Measurements from ENCODE around the gene RBFOX2. TPM values are rescaled to one million over a fixed set of nuclear protein-coding genes. Genes with fewer than 3 reads are reported as not detected.

The RBFOX2 gene
- total RNA-seq, 4 donors from 2014 or later, result 46.6 to 82.7 (median 62.1) TPM

DNA sequence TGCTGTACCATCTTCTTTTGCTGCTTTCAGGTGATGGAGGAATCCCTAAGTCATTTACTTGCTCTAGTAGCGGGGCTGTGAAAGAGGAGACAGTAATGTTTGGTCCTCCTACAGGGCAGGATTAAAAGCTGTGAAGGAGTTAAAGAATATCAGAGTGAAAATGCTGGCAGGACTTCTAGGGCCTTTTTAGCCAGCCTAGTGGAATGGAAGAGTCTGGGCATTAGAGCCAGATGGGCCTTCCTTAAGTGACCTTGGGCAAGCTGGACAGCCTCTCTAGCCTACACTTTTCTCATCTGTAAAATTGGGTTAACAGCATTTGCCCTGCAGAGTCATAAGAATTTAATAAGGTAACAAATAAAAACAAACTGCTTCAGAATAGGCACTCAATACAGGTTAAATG is 114.7 kb downstream of the RBFOX2 start:
- Histone ChIP-seq H3K27ac (peak overlapping the region; percentile 92), H3K4me3 (peak overlapping the region; percentile 49), H3K9me3 (no peaks in the 10 kb centered on the region), H3K36me3 (no peaks in the 10 kb centered on the region), H3K4me1 (peaks cover 66% of the 10 kb centered on the region), H3K27me3 (no peaks in the 10 kb centered on the region)
- no peak for DNase-seq (ENCODE audit: low spot score in 2 of 2)
- no peak for TF ChIP-seq POLR2AphosphoS5 (IDR thresholded peaks at IDR 0.05)
- WGBS, result 50% methylated on average over 1 of the region's 1 CpG

DNA sequence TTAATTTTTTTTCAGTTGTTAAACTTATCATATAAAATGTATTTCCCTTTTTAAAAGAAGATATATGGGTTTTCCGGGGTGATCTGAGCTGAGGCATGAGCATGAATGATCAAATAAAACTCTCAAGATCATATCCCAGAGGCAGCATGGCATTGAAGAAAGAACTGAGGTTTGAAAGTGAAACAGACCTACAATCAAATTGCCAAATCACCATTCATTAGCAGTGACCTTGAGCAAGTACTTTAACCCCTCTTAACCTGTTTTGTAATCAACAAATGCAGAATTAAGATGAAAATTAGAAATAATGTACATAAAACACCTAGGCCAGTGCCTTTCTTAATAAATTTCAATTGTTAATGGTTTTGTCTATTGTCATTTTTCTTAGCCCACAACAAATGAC is 116.0 kb downstream of the RBFOX2 start:
- Histone ChIP-seq H3K27me3 (no peaks in the 10 kb centered on the region), H3K9me3 (no peaks in the 10 kb centered on the region), H3K4me1 (peaks cover 53% of the 10 kb centered on the region), H3K27ac (no peak overlapping the region), H3K36me3 (no peaks in the 10 kb centered on the region), H3K4me3 (no peak overlapping the region)
- WGBS, result 35% methylated on average over 1 of the region's 1 CpG
- TF ChIP-seq EP300 (IDR thresholded peaks at IDR 0.05), result no peak
- TF ChIP-seq POLR2A (IDR thresholded peaks at IDR 0.05), result no peak
- TF ChIP-seq POLR2AphosphoS5 (IDR thresholded peaks at IDR 0.05), result no peak
- TF ChIP-seq, protein P1, sequence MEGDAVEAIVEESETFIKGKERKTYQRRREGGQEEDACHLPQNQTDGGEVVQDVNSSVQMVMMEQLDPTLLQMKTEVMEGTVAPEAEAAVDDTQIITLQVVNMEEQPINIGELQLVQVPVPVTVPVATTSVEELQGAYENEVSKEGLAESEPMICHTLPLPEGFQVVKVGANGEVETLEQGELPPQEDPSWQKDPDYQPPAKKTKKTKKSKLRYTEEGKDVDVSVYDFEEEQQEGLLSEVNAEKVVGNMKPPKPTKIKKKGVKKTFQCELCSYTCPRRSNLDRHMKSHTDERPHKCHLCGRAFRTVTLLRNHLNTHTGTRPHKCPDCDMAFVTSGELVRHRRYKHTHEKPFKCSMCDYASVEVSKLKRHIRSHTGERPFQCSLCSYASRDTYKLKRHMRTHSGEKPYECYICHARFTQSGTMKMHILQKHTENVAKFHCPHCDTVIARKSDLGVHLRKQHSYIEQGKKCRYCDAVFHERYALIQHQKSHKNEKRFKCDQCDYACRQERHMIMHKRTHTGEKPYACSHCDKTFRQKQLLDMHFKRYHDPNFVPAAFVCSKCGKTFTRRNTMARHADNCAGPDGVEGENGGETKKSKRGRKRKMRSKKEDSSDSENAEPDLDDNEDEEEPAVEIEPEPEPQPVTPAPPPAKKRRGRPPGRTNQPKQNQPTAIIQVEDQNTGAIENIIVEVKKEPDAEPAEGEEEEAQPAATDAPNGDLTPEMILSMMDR (IDR thresholded peaks at IDR 0.05), result no peak
- no peak for DNase-seq (ENCODE audit: low spot score in 2 of 2)

DNA sequence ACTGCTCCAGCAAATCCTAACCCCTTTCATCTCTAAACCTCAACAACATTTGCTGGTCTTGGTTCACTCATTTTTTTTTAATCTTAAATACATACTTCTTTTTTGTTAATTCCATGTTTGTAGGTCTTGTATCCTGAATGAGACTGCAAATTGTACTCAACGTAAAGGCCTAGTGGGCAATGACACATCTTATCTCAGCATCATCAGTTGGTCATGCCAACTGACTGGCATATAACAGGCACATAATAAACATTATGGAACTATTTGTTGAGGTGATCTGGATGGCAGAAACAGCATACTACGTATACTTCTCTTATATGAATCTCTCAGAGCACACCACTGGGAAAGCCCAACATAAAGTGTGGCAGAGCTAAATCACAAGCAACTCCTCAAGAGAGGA is 116.7 kb downstream of the RBFOX2 start:
- no peak overlapping the region for H3K27ac ChIP-seq
- H3K4me3 ChIP-seq, result no peak overlapping the region
- H3K4me1 ChIP-seq, result peaks cover 46% of the 10 kb centered on the region
- no peaks in the 10 kb centered on the region for H3K27me3 ChIP-seq
- 67% methylated on average over 2 of the region's 2 CpGs for WGBS
- H3K36me3 ChIP-seq, result no peaks in the 10 kb centered on the region
- no peak for DNase-seq (ENCODE audit: low spot score in 2 of 2)
- TF ChIP-seq EP300 (IDR thresholded peaks at IDR 0.05) (no peak), POLR2AphosphoS5 (IDR thresholded peaks at IDR 0.05) (no peak), POLR2A (IDR thresholded peaks at IDR 0.05) (no peak)
- TF ChIP-seq, protein P1 (IDR thresholded peaks at IDR 0.05), result no peak
- H3K9me3 ChIP-seq, result no peaks in the 10 kb centered on the region

DNA sequence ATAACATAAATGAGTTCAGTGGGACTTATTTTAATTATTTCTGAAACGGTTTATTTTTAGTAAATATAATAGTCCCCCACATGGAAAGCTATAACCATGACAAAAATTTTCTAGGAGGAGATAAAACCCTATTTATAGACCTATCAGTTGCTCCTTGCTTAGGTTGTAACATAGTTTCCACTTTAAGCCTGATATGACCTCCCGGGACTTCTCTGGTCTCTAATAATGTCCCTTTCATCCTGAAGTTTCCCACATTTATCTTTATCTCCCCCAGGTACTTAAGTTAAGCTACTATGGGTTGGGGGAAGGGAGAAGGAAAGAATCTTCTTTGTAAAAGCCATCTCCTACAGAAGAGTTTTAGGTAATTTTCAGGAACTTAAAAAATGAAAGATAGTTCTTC is 117.7 kb downstream of the RBFOX2 start:
- Histone ChIP-seq H3K4me1 (peaks cover 38% of the 10 kb centered on the region), H3K36me3 (no peaks in the 10 kb centered on the region), H3K27me3 (no peaks in the 10 kb centered on the region), H3K4me3 (no peak overlapping the region), H3K9me3 (no peaks in the 10 kb centered on the region), H3K27ac (no peak overlapping the region)
- no peak for TF ChIP-seq POLR2A (IDR thresholded peaks at IDR 0.05)
- TF ChIP-seq EP300 (IDR thresholded peaks at IDR 0.05), result no peak
- TF ChIP-seq, protein P1 (IDR thresholded peaks at IDR 0.05), result no peak
- 65% methylated on average over 2 of the region's 2 CpGs for WGBS
- no peak for DNase-seq (ENCODE audit: low spot score in 2 of 2)

DNA sequence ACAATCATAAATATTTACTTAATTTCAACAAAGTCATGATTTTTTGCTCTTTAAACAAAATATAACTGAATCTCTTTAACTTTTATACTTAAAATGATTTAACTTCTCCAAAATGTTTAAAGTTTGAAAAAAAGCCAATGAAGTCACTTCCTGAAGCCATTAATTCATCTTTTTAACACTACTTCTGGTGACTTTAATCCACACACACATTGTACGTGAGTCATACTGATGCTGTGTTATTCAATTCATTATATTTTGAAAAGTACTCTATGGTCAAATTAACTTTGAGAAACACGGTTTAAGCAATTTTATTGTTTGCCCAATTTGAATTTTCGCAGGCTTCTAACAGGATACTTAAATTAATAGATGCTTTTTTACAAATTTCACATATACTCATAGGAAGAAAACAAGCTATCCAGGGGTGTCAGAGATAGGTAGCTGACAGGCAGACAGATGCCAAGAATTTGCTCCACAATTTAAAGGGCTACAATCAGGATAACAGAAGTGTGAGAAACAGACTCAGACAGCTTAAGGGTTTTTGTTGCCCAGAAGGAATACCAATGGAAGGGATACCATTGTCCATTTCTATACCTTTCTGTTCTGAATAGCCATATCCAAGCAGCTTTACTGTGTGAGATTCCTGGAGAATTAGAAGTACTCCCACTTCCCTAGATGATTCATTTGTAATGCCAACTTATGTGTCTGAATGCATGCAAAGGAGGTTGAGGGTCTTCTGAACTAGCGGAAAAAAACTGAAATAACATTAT is 118.4 kb downstream of the RBFOX2 start:
- H3K27me3 ChIP-seq, result no peaks in the 10 kb centered on the region
- 62% methylated on average over 4 of the region's 4 CpGs for WGBS
- H3K36me3 ChIP-seq, result no peaks in the 10 kb centered on the region
- H3K4me3 ChIP-seq, result no peak overlapping the region
- TF ChIP-seq POLR2AphosphoS5 (IDR thresholded peaks at IDR 0.05), result no peak
- no peak for TF ChIP-seq EP300 (IDR thresholded peaks at IDR 0.05)
- TF ChIP-seq POLR2A (IDR thresholded peaks at IDR 0.05), result no peak
- TF ChIP-seq, protein P1 (IDR thresholded peaks at IDR 0.05), result no peak
- H3K9me3 ChIP-seq, result no peaks in the 10 kb centered on the region
- peaks cover 30% of the 10 kb centered on the region for H3K4me1 ChIP-seq
- no peak overlapping the region for H3K27ac ChIP-seq
- DNase-seq (ENCODE audit: low spot score in 2 of 2), result no peak
